IMR-90 (cell line): ENCODE results near the gene PEAK3. TPM values are rescaled to one million over a fixed set of nuclear protein-coding genes. Genes with fewer than 3 reads are reported as not detected.
A peak's percentile ranks its signal among the peaks of the same experiment; 100 is the strongest.

Experiments used
- ATAC-seq: fragments of 200-7000 bp; cut with Tn5 transposase; 2 replicates; pipeline ENCODE4 v1.9.1; 2020; ENCODE audit warnings: low read depth, mild to moderate bottlenecking, moderate library complexity
- BruUV-seq: library from RNA; stranded (reverse); fragments of 400-500 nt; replicated peaks from 2 replicates; lab custom pipeline; 2021; lab: Mats Ljungman, UMichigan
- CTCF ChIA-PET: fragments of 300-600 bp; formaldehyde crosslinking; extraction: SDS; loops from one replicate; lab custom pipeline; 2021; ENCODE audit warnings: antibody characterized with exemption; lab: Yijun Ruan, JAX
- POLR2A ChIA-PET: fragments of 300-600 bp; sonication (Branson Sonifier 250); formaldehyde crosslinking; loops from one replicate; lab custom pipeline; 2022; ENCODE audit warnings: antibody characterized with exemption; ENCODE audit not compliant: unreplicated experiment; lab: Charles Lee
- DNase-seq: peaks from one replicate; pipeline ENCODE4 v3.0.0; 2013
- H2AFZ ChIP-seq: replicated peaks from 2 replicates; pipeline ENCODE3; 2013; ENCODE audit warnings: low read length, mild to moderate bottlenecking; ENCODE audit not compliant: poor library complexity
- H2AK5ac ChIP-seq: 2 replicates; pipeline ENCODE4 v1.6.1; 2013; ENCODE audit warnings: low read depth, low read length, inconsistent platforms
- H2AK9ac ChIP-seq: replicated peaks from 2 replicates; pipeline ENCODE3; 2013; ENCODE audit warnings: mild to moderate bottlenecking, low read depth, low read length, moderate library complexity; ENCODE audit not compliant: poor library complexity
- H2BK120ac ChIP-seq: 2 replicates; pipeline ENCODE4 v1.6.1; 2013; ENCODE audit warnings: low read depth, low read length, inconsistent platforms
- H2BK15ac ChIP-seq: 3 replicates; pipeline ENCODE4 v1.6.1; 2013; ENCODE audit warnings: low read depth, low read length, inconsistent platforms
- H2BK20ac ChIP-seq: 2 replicates; pipeline ENCODE4 v1.6.1; 2013; ENCODE audit warnings: low read depth, mild to moderate bottlenecking, inconsistent platforms, low read length, moderate library complexity
- H2BK5ac ChIP-seq: 2 replicates; pipeline ENCODE4 v1.6.1; 2013; ENCODE audit warnings: mild to moderate bottlenecking, low read depth, low read length, inconsistent platforms; ENCODE audit not compliant: poor library complexity, severe bottlenecking
- H3K14ac ChIP-seq: replicated peaks from 2 replicates; pipeline ENCODE4 v1.6.1; 2013; ENCODE audit warnings: low read depth, low read length, inconsistent platforms
- H3K18ac ChIP-seq: 2 replicates; pipeline ENCODE4 v1.6.1; 2013; ENCODE audit warnings: low read depth, low read length, control low read depth
- H3K23ac ChIP-seq: 2 replicates; pipeline ENCODE4 v1.6.1; 2013; ENCODE audit warnings: low read depth, low read length, inconsistent platforms
- H3K27ac ChIP-seq: 2 replicates; pipeline ENCODE4 v1.5.1; 2013; ENCODE audit warnings: mild to moderate bottlenecking, control low read depth, low read length; ENCODE audit not compliant: insufficient read depth
- H3K27me3 ChIP-seq: 2 replicates; pipeline ENCODE4 v1.6.1; 2013; ENCODE audit warnings: low read length; ENCODE audit not compliant: control insufficient read depth, insufficient read depth
- H3K36me3 ChIP-seq: 2 replicates; pipeline ENCODE4 v1.6.1; 2013; ENCODE audit warnings: low read length, mixed read lengths; ENCODE audit not compliant: control insufficient read depth, insufficient read depth
- H3K4ac ChIP-seq: 2 replicates; pipeline ENCODE4 v1.6.1; 2013; ENCODE audit warnings: low read depth, low read length, inconsistent platforms
- H3K4me1 ChIP-seq: 2 replicates; pipeline ENCODE4 v1.6.1; 2013; ENCODE audit warnings: low read length, mixed read lengths; ENCODE audit not compliant: control insufficient read depth, insufficient read depth
- H3K4me2 ChIP-seq: 2 replicates; pipeline ENCODE4 v1.6.1; 2013; ENCODE audit warnings: low read depth, mild to moderate bottlenecking, control low read depth, low read length, moderate library complexity
- H3K4me3 ChIP-seq: 2 replicates; pipeline ENCODE4 v1.5.1; 2013; ENCODE audit warnings: low read depth, mild to moderate bottlenecking, control low read depth, low read length, moderate library complexity; ENCODE audit not compliant: insufficient read depth
- H3K56ac ChIP-seq: 2 replicates; pipeline ENCODE4 v1.6.1; 2013; ENCODE audit warnings: low read length, inconsistent platforms; ENCODE audit not compliant: insufficient read depth; ENCODE audit errors: extremely low read depth
- H3K79me1 ChIP-seq, 2 experiments: 2 replicates each; pipeline ENCODE4 v1.6.1; 2013; ENCODE audit warnings: low read length in 2 of 2, inconsistent platforms in 1 of 2, low read depth in 1 of 2
- H3K9ac ChIP-seq: 2 replicates; pipeline ENCODE4 v1.6.1; 2013; ENCODE audit warnings: low read depth, low read length, control low read depth
- H3K9me1 ChIP-seq: 2 replicates; pipeline ENCODE4 v1.6.1; 2013; ENCODE audit warnings: low read length, inconsistent platforms; ENCODE audit not compliant: insufficient read depth
- H3K9me3 ChIP-seq: 2 replicates; pipeline ENCODE4 v1.6.1; 2013; ENCODE audit warnings: low read length; ENCODE audit not compliant: control insufficient read depth, insufficient read depth
- H4K20me1 ChIP-seq: 2 replicates; pipeline ENCODE4 v1.6.1; 2013; ENCODE audit warnings: low read length, inconsistent platforms; ENCODE audit not compliant: insufficient read depth
- H4K5ac ChIP-seq: 2 replicates; pipeline ENCODE4 v1.6.1; 2013; ENCODE audit warnings: mild to moderate bottlenecking, low read depth, low read length, control low read depth
- H4K8ac ChIP-seq, 2 experiments: 2 replicates each; pipeline ENCODE4 v1.6.1; 2013; ENCODE audit warnings: low read depth in 2 of 2, low read length in 2 of 2, control low read depth in 1 of 2, inconsistent platforms in 1 of 2
- H4K91ac ChIP-seq: 2 replicates; pipeline ENCODE4 v1.6.1; 2013; ENCODE audit warnings: low read depth, low read length, inconsistent platforms; ENCODE audit not compliant: insufficient read depth
- BHLHE40 ChIP-seq: fragments of 150-350 bp; IDR thresholded peaks from 2 replicates; pipeline ENCODE4 v1.6.1; 2016; ENCODE audit warnings: mild to moderate bottlenecking, low read depth, low read length
- CEBPB ChIP-seq: IDR thresholded peaks from 2 replicates; pipeline ENCODE4 v1.6.1; 2012; ENCODE audit warnings: low read depth, low read length, improper control_type of control experiment
- FOS ChIP-seq: fragments of 150-350 bp; IDR thresholded peaks from 2 replicates; pipeline ENCODE4 v1.6.1; 2016; ENCODE audit warnings: low read depth, low read length
- MAFK ChIP-seq: IDR thresholded peaks from 2 replicates; pipeline ENCODE4 v1.6.1; 2012; ENCODE audit warnings: low read depth, low read length, improper control_type of control experiment
- MAZ ChIP-seq: IDR thresholded peaks from 2 replicates; pipeline ENCODE4 v1.6.1; 2012; ENCODE audit warnings: low read depth, mild to moderate bottlenecking, low read length, improper control_type of control experiment, moderate library complexity, borderline replicate concordance
- POLR2A ChIP-seq: IDR thresholded peaks from 2 replicates; pipeline ENCODE4 v1.6.1; 2012; ENCODE audit warnings: mild to moderate bottlenecking, low read depth, low read length
- RAD21 ChIP-seq: IDR thresholded peaks from 2 replicates; pipeline ENCODE4 v1.6.1; 2012; ENCODE audit warnings: low read length, improper control_type of control experiment
- RCOR1 ChIP-seq: IDR thresholded peaks from 2 replicates; pipeline ENCODE4 v1.6.1; 2012; ENCODE audit warnings: mild to moderate bottlenecking, low read length, improper control_type of control experiment; ENCODE audit not compliant: insufficient replicate concordance
- RFX5 ChIP-seq: IDR thresholded peaks from 2 replicates; pipeline ENCODE4 v1.8.0; 2012; ENCODE audit warnings: low read depth, mild to moderate bottlenecking, low read length, moderate library complexity
- WGBS, 2 experiments: methylation state at CpG; one replicate each; pipeline versions ENCODE4 v1.1.5 to v1.1.7; 2013; ENCODE audit warnings: missing lambda C conversion rate in 2 of 2; ENCODE audit not compliant: insufficient read length in 1 of 2; ENCODE audit errors: extremely low coverage in 2 of 2; 5-methylcytosine and 5-hydroxymethylcytosine counted together
- dilution Hi-C: fragments of 300-500 bp; cut with HindIII; formaldehyde crosslinking; loops from one replicate; pipeline ENCODE4 v1.14.3; 2018; ENCODE audit warnings: low sequenced_read_pairs; ENCODE audit not compliant: unreplicated experiment
- in situ Hi-C: fragments of 300-500 bp; cut with MboI; formaldehyde crosslinking; loops from 3 replicates; pipeline ENCODE4 v1.14.3; 2019; ENCODE audit warnings: low sequenced_read_pairs, inconsistent platforms, mixed read lengths
- intact Hi-C: fragments of 100-400 bp; cut with micrococcal nuclease; formaldehyde crosslinking; loops from 2 replicates; pipeline ENCODE4 v1.10.0; 2022
- polyA plus RNA-seq, 3 experiments: library from polyadenylated mRNA; depleted of rRNA; stranded (reverse); fragments of >200 nt; gene quantifications; 2 replicates each; pipeline ENCODE4 v1.2.3, GENCODE V29; 2012; ENCODE audit warnings: low replicate concordance in 1 of 3
- total RNA-seq: library from RNA; depleted of rRNA; stranded (reverse); fragments of >200 nt; gene quantifications from 2 replicates; pipeline ENCODE4 v1.2.3, GENCODE V29; 2012
- TF ChIP-seq, protein P1 (sequence below): fragments of 150-350 bp; IDR thresholded peaks from 2 replicates; pipeline ENCODE4 v1.6.1; 2017; ENCODE audit warnings: mild to moderate bottlenecking, antibody characterized with exemption, low read length, low read depth
- TF ChIP-seq, protein P2 (sequence below): conservative IDR thresholded peaks from 2 replicates; pipeline ENCODE4 v1.5.1; 2012; ENCODE audit warnings: mild to moderate bottlenecking, low read depth, low read length, improper control_type of control experiment

Gene PEAK3
- total and polyA plus RNA-seq, 2 of the 4 experiments (the other 2 are of a cell fraction) = under 0.01 to 0.09 TPM

DNA sequence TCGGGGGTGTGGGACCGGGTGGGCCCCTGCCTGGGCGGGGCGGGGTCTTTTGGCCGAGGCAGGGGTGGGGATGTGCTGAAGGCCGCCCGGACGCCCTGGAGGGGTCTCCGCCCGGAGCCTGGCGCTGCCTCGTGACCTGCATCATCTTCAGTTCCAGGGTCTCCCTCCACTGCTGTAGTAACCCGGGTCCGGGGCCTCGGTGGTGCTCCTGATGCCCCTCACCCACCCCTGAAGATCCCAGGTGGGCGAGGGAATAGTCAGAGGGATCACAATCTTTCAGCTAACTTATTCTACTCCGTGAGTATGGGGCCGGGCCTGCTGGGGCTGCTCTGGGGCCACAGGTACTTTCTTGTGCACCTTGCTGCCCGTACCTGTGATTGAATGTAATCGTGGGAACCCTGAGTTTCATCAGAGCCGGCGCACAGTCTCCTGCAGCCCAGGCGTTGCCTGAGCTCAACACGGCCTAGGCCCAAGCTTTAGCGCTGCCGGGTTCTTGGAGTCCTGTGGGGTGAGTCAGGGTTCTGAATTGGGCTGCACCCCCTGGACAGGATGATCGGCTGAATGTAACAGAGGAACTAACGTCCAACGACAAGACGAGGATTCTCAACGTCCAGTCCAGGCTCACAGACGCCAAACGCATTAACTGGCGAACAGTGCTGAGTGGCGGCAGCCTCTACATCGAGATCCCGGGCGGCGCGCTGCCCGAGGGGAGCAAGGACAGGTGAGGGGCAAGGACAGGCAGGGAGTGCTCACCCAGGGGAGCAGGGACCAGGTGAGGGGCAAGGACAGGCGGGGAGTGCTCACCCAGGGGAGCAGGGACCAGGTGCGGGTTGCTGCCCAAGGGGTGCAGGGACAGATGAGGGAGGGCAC lies 10.5 kb downstream of the PEAK3 start:
- peak overlapping the region; percentile 89 for H2AK9ac ChIP-seq
- WGBS, 2 experiments = 32% methylated on average over 29 of the region's 43 CpGs; no CpG with 5 or more reads in 1 of the 2 experiments
- H4K8ac ChIP-seq = no peak overlapping the region
- H2BK5ac ChIP-seq = peak overlapping the region; percentile 66
- peak overlapping the region; percentile 86 for H2AK5ac ChIP-seq
- no peaks in the 10 kb centered on the region; the same call in 1 of the 2 replicates for H3K9me1 ChIP-seq
- ChIA-PET CTCF (interaction anchor here (1.0 kb wide), 1 partner anchor 116 kb away, joined by 4 read pairs; no protein-coding TSS in a partner anchor), POLR2A (interaction anchor here (0.5 to 0.6 kb wide), 3 partner anchors 11 to 33 kb away, joined by 3 to 8 read pairs (median 3); no protein-coding TSS in a partner anchor)
- H3K4me1 ChIP-seq = peaks cover 16% of the 10 kb centered on the region
- peak overlapping the region; percentile 56 for H3K4me2 ChIP-seq
- peaks cover 7 to 50% of the 10 kb centered on the region in 2 experiments for H3K79me1 ChIP-seq
- peaks cover 34% of the 10 kb centered on the region for H3K36me3 ChIP-seq
- peak; percentile 75 for DNase-seq
- dilution Hi-C loops = no loop called here
- H4K5ac ChIP-seq = no peak overlapping the region
- in situ Hi-C loops = loop anchor here (10.0 kb wide), 1 partner anchor 343 kb away; no protein-coding TSS in a partner anchor
- H2AFZ ChIP-seq = no peak overlapping the region
- BruUV-seq = no TSS peak
- TF ChIP-seq POLR2A = no peak
- no peak for TF ChIP-seq RCOR1
- TF ChIP-seq CEBPB = no peak
- TF ChIP-seq, protein P1, sequence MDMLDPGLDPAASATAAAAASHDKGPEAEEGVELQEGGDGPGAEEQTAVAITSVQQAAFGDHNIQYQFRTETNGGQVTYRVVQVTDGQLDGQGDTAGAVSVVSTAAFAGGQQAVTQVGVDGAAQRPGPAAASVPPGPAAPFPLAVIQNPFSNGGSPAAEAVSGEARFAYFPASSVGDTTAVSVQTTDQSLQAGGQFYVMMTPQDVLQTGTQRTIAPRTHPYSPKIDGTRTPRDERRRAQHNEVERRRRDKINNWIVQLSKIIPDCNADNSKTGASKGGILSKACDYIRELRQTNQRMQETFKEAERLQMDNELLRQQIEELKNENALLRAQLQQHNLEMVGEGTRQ = no peak
- no peak for TF ChIP-seq FOS
- no peak for TF ChIP-seq MAZ
- TF ChIP-seq MAFK = no peak
- no peak for TF ChIP-seq RFX5
- TF ChIP-seq, protein P2, sequence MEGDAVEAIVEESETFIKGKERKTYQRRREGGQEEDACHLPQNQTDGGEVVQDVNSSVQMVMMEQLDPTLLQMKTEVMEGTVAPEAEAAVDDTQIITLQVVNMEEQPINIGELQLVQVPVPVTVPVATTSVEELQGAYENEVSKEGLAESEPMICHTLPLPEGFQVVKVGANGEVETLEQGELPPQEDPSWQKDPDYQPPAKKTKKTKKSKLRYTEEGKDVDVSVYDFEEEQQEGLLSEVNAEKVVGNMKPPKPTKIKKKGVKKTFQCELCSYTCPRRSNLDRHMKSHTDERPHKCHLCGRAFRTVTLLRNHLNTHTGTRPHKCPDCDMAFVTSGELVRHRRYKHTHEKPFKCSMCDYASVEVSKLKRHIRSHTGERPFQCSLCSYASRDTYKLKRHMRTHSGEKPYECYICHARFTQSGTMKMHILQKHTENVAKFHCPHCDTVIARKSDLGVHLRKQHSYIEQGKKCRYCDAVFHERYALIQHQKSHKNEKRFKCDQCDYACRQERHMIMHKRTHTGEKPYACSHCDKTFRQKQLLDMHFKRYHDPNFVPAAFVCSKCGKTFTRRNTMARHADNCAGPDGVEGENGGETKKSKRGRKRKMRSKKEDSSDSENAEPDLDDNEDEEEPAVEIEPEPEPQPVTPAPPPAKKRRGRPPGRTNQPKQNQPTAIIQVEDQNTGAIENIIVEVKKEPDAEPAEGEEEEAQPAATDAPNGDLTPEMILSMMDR = no peak
- TF ChIP-seq RAD21 = no peak
- no peak for TF ChIP-seq BHLHE40
- intact Hi-C loops = loop anchor here (5.0 kb wide), 1 partner anchor 114 kb away; no protein-coding TSS in a partner anchor
- H2BK120ac ChIP-seq = no peak overlapping the region
- peak overlapping the region; percentile 97 for H3K9ac ChIP-seq
- ATAC-seq = 0 out of 2 replicates have a peak, but pooled peaks have one; percentile 3
- peak overlapping the region; percentile 71 for H3K4me3 ChIP-seq
- peak overlapping the region; percentile 18; the same call in 1 of the 2 replicates for H3K23ac ChIP-seq
- H3K9me3 ChIP-seq = no peaks in the 10 kb centered on the region
- peak overlapping the region; percentile 38; the same call in 1 of the 2 replicates for H3K56ac ChIP-seq
- H2BK20ac ChIP-seq = no peak overlapping the region
- H3K27ac ChIP-seq = peak overlapping the region; percentile 88
- no peak overlapping the region for H2BK15ac ChIP-seq
- H3K4ac ChIP-seq = peak overlapping the region; percentile 66
- H3K27me3 ChIP-seq = no peaks in the 10 kb centered on the region
- H3K18ac ChIP-seq = no peak overlapping the region; the same call in 1 of the 2 replicates
- peaks cover 70% of the 10 kb centered on the region for H4K20me1 ChIP-seq
- H3K14ac ChIP-seq = 0 out of 2 replicates have a peak overlapping the region, but pooled peaks have one; percentile 19
- no peak overlapping the region for H4K91ac ChIP-seq
